Sigmoid colon (tissue), 4 donors: Measurements from ENCODE around the gene CEP295NL.

ENCODE experiments used
- EP300 ChIP-seq, 4 donors: sonication (generic); formaldehyde crosslinking; IDR thresholded peaks; one replicate each; pipeline ENCODE4 v1.6.1; 2017; ENCODE audit warnings: antibody characterized with exemption in 4 of 4
- POLR2A ChIP-seq, 2 donors: fragments of 450-650 bp; IDR thresholded peaks; one replicate each; pipeline ENCODE4 v1.6.1; 2016; ENCODE audit warnings: antibody characterized with exemption in 2 of 2, mild to moderate bottlenecking in 2 of 2, moderate library complexity in 2 of 2
- TF ChIP-seq, protein P1 (sequence below), 4 experiments: fragments of 450-650 bp in 3 of 4; fragments of 200-600 bp in 1 of 4; IDR thresholded peaks; one replicate each; pipeline ENCODE4 v1.5.1; 2016 to 2019; ENCODE audit warnings: antibody characterized with exemption in 4 of 4, mild to moderate bottlenecking in 3 of 4, moderate library complexity in 2 of 4

DNA sequence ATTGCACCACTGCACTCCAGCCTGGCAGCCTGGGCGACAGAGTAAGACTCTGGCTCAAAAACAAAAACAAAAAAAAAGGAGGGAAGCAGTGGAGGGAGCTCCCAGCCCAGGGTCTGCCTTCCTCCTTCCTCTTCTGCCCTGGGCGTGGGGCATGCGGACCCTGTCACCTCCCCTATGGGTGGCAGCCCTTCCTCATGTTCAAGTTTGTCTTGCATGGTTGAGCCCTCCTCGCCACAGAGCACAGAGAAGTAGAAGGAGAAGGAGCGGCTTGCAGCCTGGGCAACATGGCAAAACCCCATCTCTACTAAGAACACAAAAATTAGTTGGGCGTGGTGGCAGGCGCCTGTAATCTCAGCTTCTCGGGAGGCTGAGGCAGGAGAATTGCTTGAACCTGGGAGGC lies 43.6 kb upstream of the CEP295NL start:
- TF ChIP-seq EP300 (IDR thresholded peaks at IDR 0.05) (no peak), POLR2A (IDR thresholded peaks at IDR 0.05) (no peak)
- TF ChIP-seq, protein P1, sequence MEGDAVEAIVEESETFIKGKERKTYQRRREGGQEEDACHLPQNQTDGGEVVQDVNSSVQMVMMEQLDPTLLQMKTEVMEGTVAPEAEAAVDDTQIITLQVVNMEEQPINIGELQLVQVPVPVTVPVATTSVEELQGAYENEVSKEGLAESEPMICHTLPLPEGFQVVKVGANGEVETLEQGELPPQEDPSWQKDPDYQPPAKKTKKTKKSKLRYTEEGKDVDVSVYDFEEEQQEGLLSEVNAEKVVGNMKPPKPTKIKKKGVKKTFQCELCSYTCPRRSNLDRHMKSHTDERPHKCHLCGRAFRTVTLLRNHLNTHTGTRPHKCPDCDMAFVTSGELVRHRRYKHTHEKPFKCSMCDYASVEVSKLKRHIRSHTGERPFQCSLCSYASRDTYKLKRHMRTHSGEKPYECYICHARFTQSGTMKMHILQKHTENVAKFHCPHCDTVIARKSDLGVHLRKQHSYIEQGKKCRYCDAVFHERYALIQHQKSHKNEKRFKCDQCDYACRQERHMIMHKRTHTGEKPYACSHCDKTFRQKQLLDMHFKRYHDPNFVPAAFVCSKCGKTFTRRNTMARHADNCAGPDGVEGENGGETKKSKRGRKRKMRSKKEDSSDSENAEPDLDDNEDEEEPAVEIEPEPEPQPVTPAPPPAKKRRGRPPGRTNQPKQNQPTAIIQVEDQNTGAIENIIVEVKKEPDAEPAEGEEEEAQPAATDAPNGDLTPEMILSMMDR (IDR thresholded peaks at IDR 0.05), result no peak
